H1 (cell line): ENCODE measurements around the gene RETREG3. TPM values are rescaled to one million over a fixed set of nuclear protein-coding genes. Genes with fewer than 3 reads are reported as not detected.

Experiments
- EGR1 ChIP-seq: IDR thresholded peaks from 2 replicates; pipeline ENCODE4 v1.6.1; 2011; ENCODE audit warnings: low read depth, low read length, borderline replicate concordance
- EP300 ChIP-seq, 2 experiments: IDR thresholded peaks; 1 replicate in 1 of 2; 2 replicates in 1 of 2; pipeline ENCODE4 v1.6.1; 2011 to 2012; ENCODE audit warnings: low read depth in 2 of 2, low read length in 2 of 2, mild to moderate bottlenecking in 2 of 2, borderline replicate concordance in 1 of 2, inconsistent platforms in 1 of 2, moderate library complexity in 1 of 2
- JUND ChIP-seq: IDR thresholded peaks from 2 replicates; pipeline ENCODE4 v1.6.1; 2011; ENCODE audit warnings: mild to moderate bottlenecking, improper control_type of control experiment, low read length
- MAX ChIP-seq: IDR thresholded peaks from 2 replicates; pipeline ENCODE4 v1.6.1; 2012; ENCODE audit warnings: inconsistent platforms
- RFX5 ChIP-seq: IDR thresholded peaks from 2 replicates; pipeline ENCODE4 v1.6.1; 2011; ENCODE audit warnings: low read depth, low read length, improper control_type of control experiment, borderline replicate concordance
- polyA plus RNA-seq, 7 experiments: library from polyadenylated mRNA; depleted of rRNA in 3 of 7; stranded (reverse) in 5 of 7; unstranded in 2 of 7; fragments of >200 nt in 5 of 7; fragments of 200-250 nt in 2 of 7; gene quantifications; 1 replicate in 5 of 7; 2 replicates in 1 of 7; 4 replicates in 1 of 7; pipeline versions ENCODE4 v1.2.1 to v1.2.3, GENCODE V29; 2011 to 2013; ENCODE audit warnings: missing spikeins in 2 of 7, mixed read lengths in 2 of 7
- total RNA-seq: library from RNA; stranded (reverse); fragmentation: NEBNext Ultra II Directional; extraction: Animal tissue kit (Norgen Biotek cat#: 25700); gene quantifications from 2 replicates; pipeline ENCODE4 v1.2.1, GENCODE V29; 2021

The RETREG3 gene
- total and polyA plus RNA-seq, 2 of the 8 experiments (the other 6 are each of a cell fraction or from before 2014, with no cell fraction given): 23.7 to 42.6 TPM

- TF ChIP-seq MAX: no peak
- no peak for TF ChIP-seq EGR1
- no peak for TF ChIP-seq RFX5
- no peak for TF ChIP-seq EP300 (IDR thresholded peaks at IDR 0.05; ENCODE audit: borderline replicate concordance in 1 of 2, low read depth in 2 of 2, low read length in 2 of 2)
- TF ChIP-seq JUND: no peak
These were observed 1.4 kb downstream of the RETREG3 start (continued) for GRCh38 chr17:42607769-42608168.
